GM12878 (cell line): Measurements from ENCODE around the gene HOXB13. TPM values are rescaled to one million over a fixed set of nuclear protein-coding genes. Genes with fewer than 3 reads are reported as not detected.
A peak's percentile ranks its signal among the peaks of the same experiment; 100 is the strongest.

Source experiments
- ATAC-seq: fragments of 200-7000 bp; cut with Tn5 transposase; 3 replicates; pipeline ENCODE4 v1.9.1; 2020; ENCODE audit warnings: mild to moderate bottlenecking, moderate library complexity
- BruUV-seq: library from RNA; stranded (reverse); fragments of 400-500 nt; replicated peaks from 2 replicates; lab custom pipeline; 2021; lab: Mats Ljungman, UMichigan
- CTCF ChIA-PET: fragments of 300-600 bp; sonication (Branson Sonifier 250); formaldehyde crosslinking; extraction: SDS; loops from one replicate; lab custom pipeline; 2021; ENCODE audit warnings: inconsistent platforms; lab: Yijun Ruan, JAX
- POLR2A ChIA-PET: fragments of 350-600 bp; formaldehyde crosslinking; extraction: SDS; loops from one replicate; lab custom pipeline; 2021; ENCODE audit warnings: inconsistent platforms; lab: Charles Lee
- RAD21 ChIA-PET: fragments of 300-600 bp; sonication (Branson Sonifier 250); formaldehyde crosslinking; loops from one replicate; lab custom pipeline; 2023; ENCODE audit warnings: antibody characterized with exemption; ENCODE audit not compliant: unreplicated experiment; lab: Charles Lee
- SMC1A ChIA-PET: fragments of 300-600 bp; sonication (Branson Sonifier 250); formaldehyde crosslinking; loops from one replicate; lab custom pipeline; 2023; ENCODE audit not compliant: unreplicated experiment, uncharacterized antibody; lab: Charles Lee
- DNase-seq: peaks from one replicate; pipeline ENCODE4 v3.0.0-alpha.2; 2011; ENCODE audit warnings: low read depth, low spot score
- FAIRE-seq: peaks from 3 replicates; lab custom pipeline; 2011; peaks lifted over from hg19 to GRCh38; lab: Jason Lieb, UNC
- H2AFZ ChIP-seq: 2 replicates; pipeline ENCODE4 v1.6.0; 2011; ENCODE audit warnings: low read depth, low read length, control low read depth; ENCODE audit not compliant: control insufficient read depth
- H3K27ac ChIP-seq: 2 replicates; pipeline ENCODE4 v1.5.1; 2011; ENCODE audit warnings: control low read depth; ENCODE audit not compliant: control insufficient read depth, insufficient read depth
- H3K27me3 ChIP-seq, 2 experiments: replicated peaks in 1 of 2; 2 replicates each; pipeline versions ENCODE4 v1.6.0 to v1.6.1; 2011; ENCODE audit warnings: low read length in 1 of 2; ENCODE audit not compliant: control insufficient read depth in 2 of 2, insufficient read depth in 2 of 2
- H3K36me3 ChIP-seq, 2 experiments: 2 replicates each; pipeline ENCODE4 v1.5.1; 2011; ENCODE audit warnings: low read length in 1 of 2; ENCODE audit not compliant: control insufficient read depth in 2 of 2, insufficient read depth in 2 of 2
- H3K4me1 ChIP-seq: 2 replicates; pipeline ENCODE4 v1.6.1; 2011; ENCODE audit warnings: mild to moderate bottlenecking, low read length, moderate library complexity, mixed read lengths; ENCODE audit not compliant: control insufficient read depth, insufficient read depth
- H3K4me2 ChIP-seq: 2 replicates; pipeline ENCODE4 v1.6.0; 2011; ENCODE audit warnings: control low read depth; ENCODE audit not compliant: control insufficient read depth, insufficient read depth
- H3K4me3 ChIP-seq: fragments of 200-600 bp; sonication (generic); 2 replicates; pipeline ENCODE4 v1.5.1; 2016
- H3K79me2 ChIP-seq: 2 replicates; pipeline ENCODE4 v1.6.0; 2011; ENCODE audit warnings: low read length; ENCODE audit not compliant: control insufficient read depth, insufficient read depth
- H3K9ac ChIP-seq: 2 replicates; pipeline ENCODE4 v1.8.0; 2011; ENCODE audit warnings: low read length, control low read depth, mixed read lengths; ENCODE audit not compliant: control insufficient read depth, insufficient read depth
- H3K9me3 ChIP-seq: replicated peaks from 3 replicates; pipeline ENCODE4 v1.5.1; 2011; ENCODE audit warnings: mild to moderate bottlenecking, low read length; ENCODE audit not compliant: control insufficient read depth, insufficient read depth
- H4K20me1 ChIP-seq: 2 replicates; pipeline ENCODE4 v1.6.0; 2011; ENCODE audit not compliant: control insufficient read depth, insufficient read depth
- JUND ChIP-seq: IDR thresholded peaks from 2 replicates; pipeline ENCODE4 v1.6.1; 2012; ENCODE audit warnings: low read depth, mild to moderate bottlenecking, low read length, improper control_type of control experiment, moderate library complexity
- NBN ChIP-seq: fragments of 450-650 bp; IDR thresholded peaks from 2 replicates; pipeline ENCODE4 v1.6.1; 2016
- NR2C1 ChIP-seq: fragments of 450-650 bp; IDR thresholded peaks from 2 replicates; pipeline ENCODE4 v1.6.1; 2017; ENCODE audit warnings: antibody characterized with exemption, mild to moderate bottlenecking, moderate library complexity
- PML ChIP-seq: IDR thresholded peaks from 2 replicates; pipeline ENCODE4 v1.6.1; 2012; ENCODE audit warnings: low read length, inconsistent platforms
- TBL1XR1 ChIP-seq: IDR thresholded peaks from 2 replicates; pipeline ENCODE4 v1.6.1; 2012; ENCODE audit warnings: low read depth, low read length, improper control_type of control experiment
- ZBTB40 ChIP-seq: fragments of 450-650 bp; IDR thresholded peaks from 2 replicates; pipeline ENCODE4 v1.6.1; 2016; ENCODE audit warnings: mild to moderate bottlenecking, moderate library complexity, borderline replicate concordance
- ZNF207 ChIP-seq: fragments of 450-650 bp; IDR thresholded peaks from 2 replicates; pipeline ENCODE4 v1.6.1; 2014; ENCODE audit warnings: antibody characterized with exemption, mild to moderate bottlenecking, borderline replicate concordance
- ZNF622 ChIP-seq: fragments of 450-650 bp; IDR thresholded peaks from 2 replicates; pipeline ENCODE4 v1.6.1; 2017; ENCODE audit warnings: mild to moderate bottlenecking, inconsistent platforms
- WGBS: methylation state at CpG from one replicate; pipeline ENCODE4 v1.1.6; 2016; ENCODE audit warnings: low lambda C conversion rate; ENCODE audit not compliant: insufficient replicate concordance, insufficient coverage; ENCODE audit errors: missing lambda C conversion rate; 5-methylcytosine and 5-hydroxymethylcytosine counted together
- in situ Hi-C: fragments of 300-500 bp; cut with MboI; formaldehyde crosslinking; loops from 9 replicates; pipeline ENCODE4 v1.14.3; 2018; ENCODE audit warnings: mixed read lengths
- intact Hi-C: fragments of 100-400 bp; cut with micrococcal nuclease; formaldehyde crosslinking; loops from one replicate; pipeline ENCODE4 v1.14.2; 2022; ENCODE audit not compliant: unreplicated experiment
- polyA plus RNA-seq, 11 experiments: library from polyadenylated mRNA; depleted of rRNA in 4 of 11; unstranded in 6 of 11; stranded (reverse) in 5 of 11; fragments of >200 nt; fragmentation: Nextera tagmentation in 4 of 11; fragmentation: Illumina TruSeq in 1 of 11; extraction: Ambion mirVana in 4 of 11; extraction: Trizol in 1 of 11; gene quantifications; 1 replicate in 1 of 11; 2 replicates in 10 of 11; pipeline versions ENCODE4 v1.2.1 to v1.2.3, GENCODE V29; 2011 to 2016; ENCODE audit warnings: inconsistent platforms in 2 of 11, missing spikeins in 2 of 11, low read depth in 1 of 11
- total RNA-seq, 4 experiments: library from RNA; depleted of rRNA in 3 of 4; stranded (reverse); fragments of >200 nt in 3 of 4; fragmentation: Illumina TruSeq in 1 of 4; extraction: Trizol in 1 of 4; gene quantifications; 2 replicates each; pipeline versions ENCODE4 v1.2.1 to v1.2.3, GENCODE V29; 2013 to 2021

HOXB13 gene
- total and polyA plus RNA-seq, 10 of the 15 experiments (the other 5 are each of a cell fraction or from before 2014, with no cell fraction given) = 0.05 TPM; not detected in 9

GRCh38 chr17:48722915-48723422 lies 5.6 kb downstream of the HOXB13 start, which contains the start of gene PRAC2 (continued):
- no peak for TF ChIP-seq ZBTB40
- no peak for TF ChIP-seq ZNF207
- TF ChIP-seq PML = no peak
- no peak for TF ChIP-seq NBN

GRCh38 chr17:48722201-48722907 lies 6.2 kb downstream of the HOXB13 start, which contains the start of gene PRAC1:
Gene PRAC1, minus strand, starts transcription at chr17:48722518. Its CDS starts 126 bp downstream, at chr17:48722392.
- ChIA-PET POLR2A (no interaction called here), CTCF (interaction anchor here (1.5 to 7.5 kb wide), 6 partner anchors 36 to 156 kb away, joined by 3 to 108 read pairs (median 34); no protein-coding TSS in a partner anchor), SMC1A (interaction anchor here (1.5 to 3.0 kb wide), 2 partner anchors 43 to 80 kb away, joined by 4 to 19 read pairs; no protein-coding TSS in a partner anchor), RAD21 (interaction anchor here (2.3 to 5.5 kb wide), 4 partner anchors 43 to 162 kb away, joined by 8 to 67 read pairs (median 23); no protein-coding TSS in a partner anchor)
- Histone ChIP-seq H3K9me3 (no peaks in the 10 kb centered on the region; the same call in 2 of the 3 replicates), H3K4me1 (no peaks in the 10 kb centered on the region; the same call in 1 of the 2 replicates), H2AFZ (no peak within 1 kb of the TSS), H3K79me2 (no peaks in the 10 kb centered on the region), H3K4me2 (peak within 1 kb of the TSS; percentile 63), H4K20me1 (no peaks in the 10 kb centered on the region), H3K27me3 (peaks cover 38 to 64% of the 10 kb centered on the region in 2 experiments), H3K36me3 (no peaks in the 10 kb centered on the region), H3K9ac (no peak within 1 kb of the TSS), H3K4me3 (no peak within 1 kb of the TSS), H3K27ac (no peak within 1 kb of the TSS)
- FAIRE-seq (no peak), DNase-seq (no peak), ATAC-seq (no peak)
- intact Hi-C loops (loop anchor here (5.0 kb wide), 1 partner anchor 70 kb away; no protein-coding TSS in a partner anchor), in situ Hi-C loops (no loop called here)
- no TSS peak for BruUV-seq
- TF ChIP-seq ZNF622 = no peak
- TF ChIP-seq TBL1XR1 = no peak
- TF ChIP-seq NR2C1 = no peak
- TF ChIP-seq JUND = no peak
- 26% methylated on average over 21 of the region's 21 CpGs for WGBS
